ENCODE measurements around the gene GOLGA8J.
A peak's percentile ranks its signal among the peaks of the same experiment; 100 is the strongest.
"Not testable (repeated sequence)": the region's sequence is repeated elsewhere in the genome, so short reads cannot be mapped to it uniquely, and the experiment has no call there.

GOLGA8J gene

DNA sequence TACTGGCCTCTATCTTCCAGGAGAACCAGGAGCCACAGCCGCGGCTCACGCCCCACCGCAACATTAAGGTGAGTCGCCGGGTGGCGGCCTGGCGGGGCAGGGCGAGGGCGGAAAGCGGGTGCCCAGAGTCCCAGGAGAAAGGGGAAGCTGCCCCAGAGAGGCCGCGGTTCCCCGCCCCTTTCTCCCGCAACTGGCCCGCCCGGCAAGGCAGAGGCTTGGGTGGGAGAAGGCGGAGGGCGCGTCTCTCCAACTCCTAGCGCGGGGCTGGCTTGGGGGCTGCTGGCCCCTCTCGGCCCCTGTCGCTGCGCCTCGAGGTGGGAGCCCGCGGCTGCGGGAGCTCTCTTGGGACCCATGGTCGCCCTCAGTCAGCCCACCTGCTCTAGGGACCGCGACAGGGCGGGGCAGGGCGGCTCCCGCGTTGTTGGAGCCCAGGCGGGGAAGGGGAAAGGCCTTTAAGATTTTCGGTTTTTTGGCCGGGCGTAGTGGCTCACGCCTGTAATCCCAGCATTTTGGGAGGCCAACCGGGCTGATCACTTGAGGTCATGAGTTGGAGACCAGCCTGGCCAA lies 21.3 kb downstream of the GOLGA8J start:
- H3K4me3 ChIP-seq (ENCODE audit: low read depth, low read length) = peak overlapping the region; percentile 43
- POLR2A ChIA-PET = not testable (repeated sequence)

DNA sequence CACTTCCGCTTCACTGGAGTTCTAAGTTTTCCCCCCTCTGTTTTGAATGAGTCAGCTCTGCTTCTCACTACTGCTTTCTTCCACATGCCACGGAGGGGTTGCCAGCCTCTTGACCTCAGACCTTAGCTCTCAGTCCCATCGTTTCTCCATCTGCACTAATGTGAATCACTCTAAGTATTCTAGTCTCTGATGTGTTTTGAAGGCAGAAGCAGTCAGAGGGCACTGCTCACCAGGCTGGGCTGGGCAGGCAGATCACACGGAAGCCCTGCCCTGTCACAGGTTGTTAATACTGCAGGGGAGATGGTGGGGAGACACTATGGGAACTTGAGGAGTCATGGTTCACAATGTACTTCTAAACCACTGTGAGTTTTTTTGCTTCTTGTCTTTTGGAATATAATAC lies 27.8 kb downstream of the GOLGA8J start:
- H3K27ac ChIP-seq (ENCODE audit: extremely low read depth, low read depth, low read length); POLR2A ChIA-PET; H3K4me3 ChIP-seq (ENCODE audit: low read depth, low read length); H3K4me1 ChIP-seq (ENCODE audit: control insufficient read depth, insufficient read depth, low read length); H3K9me3 ChIP-seq (ENCODE audit: control insufficient read depth, insufficient read depth, low read depth, low read length); CTCF ChIA-PET; H3K36me3 ChIP-seq (ENCODE audit: control insufficient read depth in 2 of 2, insufficient read depth in 1 of 2, low read length in 2 of 2): not testable (repeated sequence)

More for the DNA sequence above, 21.3 kb downstream of the GOLGA8J start:
- H3K4me1 ChIP-seq (ENCODE audit: control insufficient read depth, insufficient read depth, low read length); H3K36me3 ChIP-seq (ENCODE audit: control insufficient read depth in 2 of 2, insufficient read depth in 1 of 2, low read length in 2 of 2); CTCF ChIA-PET; H3K9me3 ChIP-seq (ENCODE audit: control insufficient read depth, insufficient read depth, low read depth, low read length); H3K27ac ChIP-seq (ENCODE audit: extremely low read depth, low read depth, low read length): not testable (repeated sequence)
- TF ChIP-seq, protein P1, sequence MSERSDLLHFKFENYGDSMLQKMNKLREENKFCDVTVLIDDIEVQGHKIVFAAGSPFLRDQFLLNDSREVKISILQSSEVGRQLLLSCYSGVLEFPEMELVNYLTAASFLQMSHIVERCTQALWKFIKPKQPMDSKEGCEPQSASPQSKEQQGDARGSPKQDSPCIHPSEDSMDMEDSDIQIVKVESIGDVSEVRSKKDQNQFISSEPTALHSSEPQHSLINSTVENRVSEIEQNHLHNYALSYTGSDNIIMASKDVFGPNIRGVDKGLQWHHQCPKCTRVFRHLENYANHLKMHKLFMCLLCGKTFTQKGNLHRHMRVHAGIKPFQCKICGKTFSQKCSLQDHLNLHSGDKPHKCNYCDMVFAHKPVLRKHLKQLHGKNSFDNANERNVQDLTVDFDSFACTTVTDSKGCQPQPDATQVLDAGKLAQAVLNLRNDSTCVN (tag by site-specific recombination; optimal IDR thresholded peaks at IDR 0.05) = peak; percentile 12

DNA sequence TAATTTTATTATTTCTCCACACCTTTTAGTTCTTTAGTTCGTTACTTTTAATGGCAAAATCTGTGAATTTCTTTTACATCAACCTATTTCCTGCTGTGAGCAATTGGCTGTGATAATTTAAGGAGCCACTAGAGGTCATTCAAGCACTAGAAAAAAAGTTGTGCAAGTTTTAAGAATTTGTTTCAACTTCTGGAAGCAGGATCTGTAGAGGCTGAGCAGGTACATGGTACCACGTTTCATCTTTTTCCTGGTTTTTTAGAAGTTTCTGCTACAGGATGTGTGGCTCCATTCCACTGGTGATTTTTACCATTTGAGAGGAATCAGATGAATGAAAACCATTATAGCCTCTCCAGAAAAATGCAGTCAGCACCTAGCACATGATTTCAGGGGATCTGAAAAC lies 47.3 kb downstream of the GOLGA8J start:
- POLR2A ChIA-PET; CTCF ChIA-PET; H3K36me3 ChIP-seq (ENCODE audit: control insufficient read depth in 2 of 2, insufficient read depth in 1 of 2, low read length in 2 of 2); H3K4me1 ChIP-seq (ENCODE audit: control insufficient read depth, insufficient read depth, low read length); H3K9me3 ChIP-seq (ENCODE audit: control insufficient read depth, insufficient read depth, low read depth, low read length); H3K4me3 ChIP-seq (ENCODE audit: low read depth, low read length); H3K27ac ChIP-seq (ENCODE audit: extremely low read depth, low read depth, low read length): not testable (repeated sequence)

DNA sequence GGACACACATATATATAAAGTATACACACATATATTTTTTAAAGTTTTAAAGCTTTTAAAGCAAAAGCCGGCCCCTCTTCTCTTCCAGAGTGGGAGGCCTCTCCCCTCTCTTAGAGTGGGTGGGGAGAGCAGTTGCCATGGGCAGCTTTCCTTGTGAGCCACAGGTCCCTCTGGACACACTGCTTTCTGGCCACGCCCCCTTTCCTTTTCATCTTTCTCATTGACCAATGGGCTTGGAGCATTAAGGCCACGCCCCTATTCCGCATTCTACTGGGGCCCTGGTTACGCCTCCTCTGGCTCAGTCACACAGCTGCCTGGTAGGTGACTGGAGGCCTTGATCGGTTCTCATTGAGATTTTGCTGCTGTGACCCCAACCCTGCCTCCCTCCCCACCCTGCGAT lies 52.0 kb downstream of the GOLGA8J start, which contains the start of gene GOLGA8T:
GOLGA8T (plus strand) TSS at position 301 of the 400 bp plus-strand sequence; CDS start at position 399, 98 bp downstream.
- H3K36me3 ChIP-seq (ENCODE audit: control insufficient read depth in 2 of 2, insufficient read depth in 1 of 2, low read length in 2 of 2); H3K9me3 ChIP-seq (ENCODE audit: control insufficient read depth, insufficient read depth, low read depth, low read length); H3K4me3 ChIP-seq (ENCODE audit: low read depth, low read length); H3K27ac ChIP-seq (ENCODE audit: extremely low read depth, low read depth, low read length); CTCF ChIA-PET; POLR2A ChIA-PET; H3K4me1 ChIP-seq (ENCODE audit: control insufficient read depth, insufficient read depth, low read length): not testable (repeated sequence)
